IPS-NIHi11 (cell line): ENCODE data around the gene ZNF669.

ENCODE experiments used
- DNase-seq: peaks from one replicate; pipeline ENCODE4 v3.0.0; 2012; ENCODE audit warnings: mixed read lengths, low spot score

The ZNF669 gene

GRCh38 chr1:247111259-247111699 is 7.1 kb upstream of the ZNF669 start:
- DNase-seq = peak; percentile 69

DNA sequence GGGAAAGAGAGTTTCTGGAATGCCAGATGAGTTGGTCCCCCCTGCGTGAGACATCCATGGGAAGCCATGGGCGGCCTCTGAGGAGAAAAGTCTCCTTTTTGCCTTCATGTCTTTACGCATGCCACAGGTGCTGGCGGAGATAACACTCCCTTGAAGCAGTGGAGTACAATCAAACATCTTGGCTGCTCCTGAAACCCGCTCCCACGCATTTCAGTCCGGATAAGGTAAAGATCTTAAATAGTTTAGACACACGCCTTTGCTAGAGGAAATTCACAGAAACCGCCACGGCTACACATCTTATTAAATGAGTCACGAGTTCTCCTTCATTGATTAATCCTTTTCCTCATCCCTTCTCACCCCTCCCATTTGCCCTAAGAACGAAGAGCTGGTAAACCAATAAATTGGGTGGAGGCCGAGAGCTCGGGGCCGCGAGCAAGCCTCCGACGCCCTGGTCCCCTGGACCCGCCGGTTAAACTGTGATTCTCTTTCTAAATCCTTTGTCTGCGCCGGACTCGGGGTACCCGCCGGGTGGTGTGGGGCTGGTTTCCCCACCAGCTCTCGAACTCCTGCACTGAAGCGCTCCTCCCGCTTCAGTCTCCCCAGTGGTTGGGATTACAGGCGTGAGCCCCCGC is 6.6 kb upstream of the ZNF669 start:
- no peak for DNase-seq

DNA sequence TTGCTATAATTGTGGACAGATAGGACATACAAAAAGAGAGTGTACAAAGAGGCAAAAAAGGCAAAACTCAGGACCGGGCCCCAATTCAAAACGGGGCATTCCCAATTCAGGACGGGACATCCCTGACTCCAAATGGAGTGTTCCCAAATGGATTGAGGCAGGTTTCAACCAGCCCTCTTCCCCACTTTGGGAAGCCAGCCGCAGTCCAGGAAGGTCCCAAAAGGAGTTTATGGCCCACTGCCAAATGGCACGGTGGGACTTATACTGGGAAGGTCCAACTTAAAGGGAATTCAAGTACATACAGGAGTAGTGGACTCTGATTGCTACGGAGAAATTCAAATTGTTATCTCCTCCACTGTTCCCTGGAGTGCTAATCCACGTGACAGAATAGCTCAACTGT is 3.5 kb upstream of the ZNF669 start:
- DNase-seq = no peak

- DNase-seq = no peak
Measured at GRCh38 chr1:247105966-247106365, 1.8 kb upstream of the ZNF669 start.

DNA sequence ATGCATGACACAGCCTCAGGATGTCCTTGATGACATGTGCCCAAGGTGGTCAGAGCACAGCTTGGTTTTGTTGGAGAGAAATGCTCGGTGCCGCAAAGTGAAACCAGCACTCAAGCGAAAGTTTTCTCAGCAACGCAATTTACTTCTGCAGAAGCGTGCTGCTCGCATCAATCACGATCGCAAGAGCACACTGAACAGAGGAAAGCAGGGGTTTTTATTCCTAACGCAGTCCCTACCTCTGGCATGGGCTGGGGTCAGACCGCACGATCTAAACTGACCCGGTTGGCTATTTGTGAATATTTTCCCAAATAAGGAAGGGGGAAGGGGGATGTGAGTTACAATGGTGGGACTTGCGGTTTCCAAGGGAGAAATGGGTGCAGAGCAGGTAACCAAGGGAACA is 809 bp upstream of the ZNF669 start:
- no peak for DNase-seq

DNA sequence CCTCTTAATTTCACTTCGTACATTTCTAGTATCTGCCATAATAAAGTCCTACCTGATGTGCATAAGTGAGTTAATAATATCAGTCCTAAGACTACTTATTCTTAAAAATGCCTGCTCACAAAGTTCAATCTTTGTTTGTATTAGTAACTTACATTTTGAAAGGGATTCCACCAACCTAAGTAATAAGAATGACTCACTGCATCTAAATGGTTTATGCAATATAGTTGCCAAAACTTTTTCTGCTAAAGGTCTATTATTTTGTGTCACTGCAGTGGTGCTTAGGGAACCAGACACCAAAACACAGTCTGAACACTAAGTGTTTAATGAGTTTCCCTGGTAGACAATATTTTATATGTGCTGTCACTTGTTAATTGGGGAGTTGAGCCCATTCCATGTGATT is 1.8 kb downstream of the ZNF669 start:
- DNase-seq = no peak

DNA sequence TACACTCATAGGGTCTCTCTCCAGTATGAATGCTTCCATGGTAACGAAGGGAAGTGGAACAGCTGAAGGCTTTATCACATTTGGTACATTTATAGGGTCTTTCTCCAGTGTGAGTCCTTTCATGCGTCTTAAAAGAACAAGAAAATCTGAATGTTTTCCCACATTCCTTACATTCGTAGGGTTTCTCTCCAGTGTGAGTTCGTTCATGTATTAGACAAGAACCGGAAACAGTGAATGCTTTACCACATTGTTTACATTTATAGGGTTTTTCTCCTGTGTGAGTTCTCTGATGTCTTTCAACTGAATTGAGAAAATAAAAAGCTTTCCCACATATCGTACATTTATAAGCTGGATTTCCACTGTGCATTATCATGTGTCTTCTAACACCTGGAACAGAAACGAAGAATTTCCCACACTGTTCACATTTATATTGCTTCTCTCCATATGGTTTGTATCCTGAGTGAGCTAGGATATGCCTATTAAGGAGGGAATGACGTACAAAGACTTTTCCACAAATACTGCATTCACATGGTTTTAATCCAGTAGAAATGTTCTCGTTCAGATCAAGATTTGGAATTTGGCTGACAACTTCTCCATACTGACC is 3.4 kb downstream of the ZNF669 start:
- no peak for DNase-seq

GRCh38 chr1:247096958-247097357 is 7.2 kb downstream of the ZNF669 start:
- no peak for DNase-seq

- no peak for DNase-seq
Measured at GRCh38 chr1:247096544-247096943, 7.6 kb downstream of the ZNF669 start.

GRCh38 chr1:247096112-247096511 is 8.0 kb downstream of the ZNF669 start:
- no peak for DNase-seq

DNA sequence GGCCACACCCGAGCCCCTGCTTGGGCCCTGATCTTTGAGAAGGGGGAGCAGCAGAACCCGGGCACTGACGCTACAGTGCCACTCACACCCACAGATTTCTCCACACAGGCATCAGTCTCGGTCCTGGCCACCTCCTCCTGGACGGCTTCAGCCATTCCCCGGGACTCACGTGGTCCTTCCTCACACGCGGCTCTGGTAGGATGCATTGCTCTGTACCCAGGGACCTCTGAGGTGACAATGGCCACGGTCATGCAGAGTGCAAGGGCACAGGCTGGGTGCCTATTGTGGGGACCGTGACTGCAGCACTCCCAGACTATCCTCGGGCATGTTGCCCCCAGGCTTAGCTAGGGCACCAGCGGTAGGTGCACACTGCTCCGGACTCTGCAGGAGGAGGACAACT is 13.7 kb downstream of the ZNF669 start:
- no peak for DNase-seq

DNA sequence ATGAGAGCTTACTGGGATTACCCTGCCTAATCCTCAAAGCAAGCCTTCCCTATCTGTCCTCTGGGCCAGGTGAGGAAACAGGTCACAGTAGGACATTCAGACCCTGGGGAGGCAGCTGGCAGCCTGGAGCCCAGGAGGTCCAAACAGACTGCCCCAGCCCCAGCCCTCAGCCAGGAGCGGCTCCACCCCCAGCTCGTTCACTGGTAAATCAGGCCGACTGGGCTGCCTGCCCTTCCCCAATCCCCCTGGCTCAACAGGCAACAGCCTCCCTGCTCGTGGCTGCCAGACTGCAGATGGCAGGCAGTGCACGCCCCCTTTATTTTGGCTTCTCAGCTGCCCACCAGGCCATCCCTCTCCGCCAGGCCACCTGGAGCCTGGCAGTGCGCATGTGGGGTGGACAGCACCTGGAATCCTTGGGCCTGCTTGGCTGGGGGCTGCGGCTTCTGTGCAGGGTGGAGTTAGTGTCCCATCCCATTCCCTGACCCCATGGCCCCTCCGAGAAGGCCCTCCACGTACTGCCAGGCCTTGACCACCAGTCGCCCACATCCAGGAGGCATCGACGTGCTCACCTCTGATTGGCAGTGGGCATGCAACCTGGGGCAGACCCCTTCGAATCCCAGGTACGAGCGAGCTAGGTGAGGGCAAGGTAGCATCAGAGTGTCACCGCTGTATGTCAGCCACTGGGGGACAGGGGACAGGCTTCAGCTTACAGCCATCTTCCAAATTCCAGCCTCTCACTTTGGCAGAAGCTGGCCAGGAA is 14.4 kb downstream of the ZNF669 start:
- peak; percentile 24 for DNase-seq

DNA sequence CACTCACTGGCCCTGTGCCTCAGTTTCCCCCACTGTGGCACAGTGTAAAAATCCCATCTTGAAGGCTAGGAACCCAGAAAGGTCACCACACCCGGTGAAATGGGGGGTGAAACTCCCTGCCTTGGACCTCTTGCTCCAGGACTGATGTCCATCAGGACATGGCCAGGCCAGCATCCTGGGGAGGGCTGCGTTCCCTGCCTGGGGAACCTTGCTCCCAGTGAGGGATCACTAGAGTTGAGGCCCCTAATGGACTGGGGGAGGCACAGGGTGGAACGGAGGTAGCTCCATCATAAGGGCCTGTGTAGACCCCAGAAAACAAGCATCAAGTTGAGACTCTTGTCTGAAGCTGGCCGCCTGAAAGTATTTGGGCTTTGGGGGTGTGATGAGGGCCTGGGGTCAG is 15.2 kb downstream of the ZNF669 start:
- DNase-seq = no peak

- no peak for DNase-seq
Measured at GRCh38 chr1:247087256-247087655, 16.9 kb downstream of the ZNF669 start.

DNA sequence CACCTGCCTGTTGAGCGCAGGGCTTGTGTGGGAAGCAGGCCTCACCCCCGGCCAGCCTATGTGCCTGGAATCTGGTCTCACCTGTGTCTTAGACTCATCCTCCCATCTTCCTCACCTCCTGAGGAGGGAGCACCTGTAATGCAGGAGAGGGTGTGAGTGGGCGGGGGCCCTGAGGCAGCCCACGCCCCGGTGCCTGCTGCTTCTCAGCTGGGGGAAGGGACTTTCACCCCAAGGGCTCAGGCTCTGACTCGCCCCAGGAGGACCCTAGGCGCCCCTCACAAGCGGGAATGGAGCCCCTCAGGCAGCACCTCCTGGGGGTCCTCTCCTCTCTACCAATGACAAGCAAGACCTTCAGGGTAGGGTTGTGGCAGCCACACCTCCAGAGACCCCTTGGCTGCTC is 18.8 kb downstream of the ZNF669 start:
- DNase-seq = no peak

DNA sequence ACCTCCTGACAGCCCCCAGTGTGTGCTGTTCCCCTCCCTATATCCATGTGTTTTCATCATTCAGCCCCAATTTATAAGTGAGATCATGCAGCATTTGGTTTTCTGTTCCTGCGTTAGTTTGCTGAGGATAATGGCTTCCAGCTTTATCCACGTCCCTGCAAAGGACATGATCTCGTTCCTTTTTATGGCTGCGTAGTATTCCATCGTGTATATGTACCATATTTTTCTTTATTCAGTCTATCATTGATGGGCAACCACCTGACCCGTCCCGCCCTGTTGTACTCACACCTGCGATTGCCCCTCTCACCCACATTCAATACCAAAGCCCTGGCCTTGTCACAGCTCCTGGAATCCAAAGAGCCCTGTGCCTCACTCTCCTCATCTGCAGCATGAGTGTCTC is 19.4 kb downstream of the ZNF669 start:
- DNase-seq = no peak

DNA sequence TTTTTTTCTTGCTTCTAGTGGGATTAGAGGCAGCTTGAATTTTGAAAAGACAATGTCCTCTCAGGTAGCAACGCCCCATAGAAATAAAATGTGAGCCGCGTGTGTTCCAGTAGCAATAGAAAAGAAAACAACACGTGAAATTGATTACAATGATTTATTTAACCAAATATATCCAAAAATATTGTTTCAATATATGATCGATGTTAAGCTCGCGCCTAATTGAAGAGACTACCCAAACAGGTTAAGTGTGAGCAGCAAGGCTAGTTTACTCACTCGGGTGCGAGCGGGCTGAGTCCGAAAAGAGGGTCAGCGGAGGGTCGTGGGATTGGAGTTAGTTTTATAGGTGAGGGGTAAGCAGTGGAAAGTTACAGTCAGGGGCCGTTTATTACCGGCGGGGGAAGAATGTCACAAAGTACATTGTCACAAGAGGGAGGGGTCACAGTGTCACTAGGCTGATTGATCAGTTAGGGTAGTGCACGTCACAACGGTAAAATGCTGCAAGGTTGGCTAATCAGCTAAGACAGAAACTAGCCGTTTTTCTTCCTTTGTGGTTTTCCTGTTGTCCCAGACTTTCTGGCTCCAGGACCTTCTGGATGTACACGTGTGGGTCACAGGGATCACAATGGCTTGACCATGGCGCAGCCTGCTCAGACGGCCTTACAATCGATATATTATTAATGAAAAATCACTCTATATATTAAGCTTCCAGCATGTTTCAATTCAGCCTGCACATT is 24.8 kb downstream of the ZNF669 start:
- DNase-seq = no peak

DNA sequence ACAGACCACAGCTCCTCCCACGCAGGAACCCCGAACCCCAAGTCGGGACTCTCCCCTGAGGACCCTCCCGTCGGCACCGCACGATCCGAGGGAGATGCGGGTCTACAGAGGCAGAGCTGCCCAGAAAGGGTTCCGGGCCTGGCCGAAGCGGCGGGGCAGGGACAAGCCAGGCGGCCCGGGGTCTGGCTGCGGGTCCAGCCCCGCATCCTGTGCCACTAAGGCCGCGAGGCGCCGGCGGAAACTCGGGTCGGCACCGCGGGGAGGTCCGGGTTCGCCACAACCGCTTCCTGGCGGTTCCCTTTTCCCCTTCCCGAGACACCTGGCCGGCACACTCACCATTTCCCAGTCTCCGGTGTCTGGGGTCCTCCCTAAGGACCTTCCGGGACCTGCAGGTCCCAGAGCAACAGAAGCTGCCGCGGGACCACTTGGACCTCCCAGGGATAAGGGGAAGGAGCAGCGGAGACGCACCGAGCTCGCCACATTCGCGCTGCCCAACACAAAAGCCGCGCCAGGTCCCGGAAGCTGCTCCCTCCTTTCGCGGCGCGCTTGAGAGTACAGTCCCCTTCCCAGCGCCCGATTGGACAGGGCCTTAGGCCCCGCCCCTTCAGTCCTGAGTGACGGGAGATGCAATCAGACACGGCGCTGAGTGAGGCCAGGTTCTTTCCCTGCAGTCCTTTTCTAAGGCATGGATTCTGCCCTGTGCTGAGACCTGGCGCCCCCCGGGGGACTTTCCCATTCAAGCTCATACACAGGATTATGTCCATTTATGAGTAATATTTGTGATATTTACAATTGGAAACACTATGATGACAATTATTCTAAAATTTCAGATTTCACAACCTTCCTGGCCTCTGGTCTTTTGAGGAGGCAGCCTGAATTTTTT is 25.7 kb downstream of the ZNF669 start, which contains the start of gene ZNF670:
ZNF670 (minus strand) TSS at position 554 of the 883 bp plus-strand sequence; CDS start at position 339, 215 bp downstream.
- DNase-seq = peak; percentile 98

DNA sequence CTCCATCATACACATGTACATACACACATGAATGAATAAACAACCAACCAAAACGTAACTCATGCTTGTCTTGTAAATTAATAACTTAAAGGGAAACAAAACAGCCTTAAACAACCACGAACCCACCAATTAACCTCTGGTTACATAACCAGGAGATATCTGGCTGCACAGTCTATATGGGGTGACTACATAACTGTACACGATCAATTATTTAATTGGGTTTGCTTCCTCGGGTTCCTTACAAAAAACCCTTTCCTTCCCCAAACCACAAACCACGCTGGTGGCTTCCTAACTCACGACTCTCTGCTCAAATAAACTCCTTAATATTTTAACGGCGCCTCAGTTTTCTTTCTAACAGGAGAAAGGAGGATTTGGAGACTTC is 26.3 kb downstream of the ZNF669 start:
- DNase-seq = no peak

DNA sequence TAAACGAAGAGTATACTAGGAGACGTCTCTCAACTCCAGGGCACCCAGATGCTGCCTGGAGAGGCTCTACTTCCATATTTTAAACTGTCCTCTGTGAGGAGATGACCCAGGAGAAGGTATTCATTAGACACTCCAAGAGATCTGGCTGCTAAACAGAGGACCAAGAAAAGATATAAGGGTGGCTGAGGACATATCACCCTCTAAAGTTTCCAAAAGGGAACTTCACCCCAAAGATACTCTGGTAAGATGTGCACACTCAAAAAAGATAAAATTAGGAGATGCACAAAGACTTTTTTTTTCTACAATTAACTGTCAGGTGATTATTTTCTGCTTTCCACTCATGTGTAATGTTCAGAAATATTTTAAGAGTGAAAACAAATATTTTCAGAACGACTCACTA is 26.9 kb downstream of the ZNF669 start:
- DNase-seq = no peak

DNA sequence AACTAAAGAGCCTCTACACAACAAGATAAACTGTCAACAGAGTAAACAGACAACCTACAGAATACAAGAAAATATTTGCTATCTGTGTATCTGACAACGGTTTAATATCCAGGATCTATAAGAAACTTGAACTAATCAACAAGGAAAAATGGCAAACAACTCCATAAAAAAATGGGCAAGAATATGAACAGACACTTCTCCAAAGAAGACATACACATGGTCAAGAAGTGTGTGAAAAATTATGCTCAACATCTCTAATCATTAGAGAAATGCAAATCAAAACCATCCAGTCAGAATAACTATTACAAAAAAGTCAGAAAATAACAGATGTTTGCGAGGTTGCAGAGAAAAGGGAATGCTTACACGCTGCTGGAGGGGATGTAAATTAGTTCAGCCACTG is 33.5 kb downstream of the ZNF669 start:
- DNase-seq = no peak

- DNase-seq = no peak
Measured at GRCh38 chr1:247064304-247064703, 39.9 kb downstream of the ZNF669 start.
